Measurements from ENCODE around the gene HDAC11.

- TF ChIP-seq POLR2A (IDR thresholded peaks at IDR 0.05) (no peak), CTCF (IDR thresholded peaks at IDR 0.05 in 4 of 5, conservative IDR thresholded peaks at IDR 0.05 in 1 of 5) (peak; percentile 26 to 61 (median 40))
Measured at GRCh38 chr3:13452490-13453335, 27.4 kb upstream of the HDAC11 start.

Measured in gastrocnemius medialis (tissue), 4 donors.